Lung (tissue), 12 donors: ENCODE measurements around the gene P3H2. TPM values are rescaled to one million over a fixed set of nuclear protein-coding genes. Genes with fewer than 3 reads are reported as not detected.

Experiments
- ATAC-seq: fragments of 200-7000 bp; cut with Tn5 transposase; one replicate; pipeline ENCODE4 v1.9.1; 2020; ENCODE audit warnings: moderate number of reproducible peaks; ENCODE audit not compliant: insufficient read depth, low FRiP score
- DNase-seq, 3 donors: peaks; one replicate each; pipeline ENCODE4 v3.0.0-alpha.2; 2013 to 2017
- H3K27ac ChIP-seq, 2 donors: one replicate each; pipeline ENCODE4 v1.5.1; 2013; ENCODE audit warnings: mild to moderate bottlenecking in 2 of 2, moderate library complexity in 2 of 2, control low read depth in 1 of 2, inconsistent platforms in 1 of 2, low read depth in 1 of 2, low read length in 1 of 2
- H3K27me3 ChIP-seq, 3 donors: one replicate each; pipeline ENCODE4 v1.5.1; 2013; ENCODE audit warnings: low read length in 2 of 3; ENCODE audit not compliant: control insufficient read depth in 3 of 3, insufficient read depth in 3 of 3
- H3K36me3 ChIP-seq, 4 donors: one replicate each; pipeline ENCODE4 v1.5.1; 2013; ENCODE audit warnings: low read length in 4 of 4, mild to moderate bottlenecking in 1 of 4, moderate library complexity in 1 of 4; ENCODE audit not compliant: control insufficient read depth in 4 of 4, insufficient read depth in 4 of 4
- H3K4me1 ChIP-seq, 5 donors: one replicate each; pipeline ENCODE4 v1.5.1; 2013; ENCODE audit warnings: low read length in 5 of 5, mild to moderate bottlenecking in 2 of 5, moderate library complexity in 1 of 5; ENCODE audit not compliant: control insufficient read depth in 5 of 5, insufficient read depth in 5 of 5
- H3K4me3 ChIP-seq: one replicate; pipeline ENCODE4 v1.5.1; 2013; ENCODE audit warnings: mild to moderate bottlenecking, control low read depth, moderate library complexity
- H3K9ac ChIP-seq, 2 donors: one replicate each; pipeline ENCODE4 v1.5.1; 2013; ENCODE audit warnings: low read length in 2 of 2, control low read depth in 1 of 2; ENCODE audit not compliant: insufficient read depth in 1 of 2
- H3K9me3 ChIP-seq, 4 donors: one replicate each; pipeline ENCODE4 v1.5.1; 2013; ENCODE audit warnings: low read length in 3 of 4, mild to moderate bottlenecking in 1 of 4, moderate library complexity in 1 of 4; ENCODE audit not compliant: control insufficient read depth in 4 of 4, insufficient read depth in 3 of 4
- CTCF ChIP-seq: IDR thresholded peaks from 2 replicates; pipeline ENCODE4 v1.5.1; 2012; ENCODE audit warnings: mild to moderate bottlenecking; ENCODE audit errors: control extremely low read depth, extremely low read depth
- WGBS, 2 donors: extraction: QIAGEN DNeasy Blood & Tissue Kit; methylation state at CpG; one replicate each; pipeline ENCODE4 v1.1.7; 2013; 5-methylcytosine and 5-hydroxymethylcytosine counted together
- polyA plus RNA-seq, 2 donors: library from polyadenylated mRNA; stranded (reverse); fragments of 200-250 nt; gene quantifications; one replicate each; pipeline ENCODE4 v1.2.1, GENCODE V29; 2013
- total RNA-seq, 2 donors: library from RNA; depleted of rRNA in 1 of 2; stranded (reverse); fragments of >200 nt in 1 of 2; gene quantifications; one replicate each; pipeline ENCODE4 v1.2.1, GENCODE V29; 2014 to 2021
- donor health status: control.
- donor health status: control.
- donor health status: Bipolar disorder and iron deficiency.
- donor health status: healthy.
- donor health status: DM: yes; HTN: yes; CAD: no.

The P3H2 gene
- total and polyA plus RNA-seq, 4 donors: 18.6 to 59.9 (median 40.6) TPM

- no peak for TF ChIP-seq CTCF
- Histone ChIP-seq H3K9ac (no peak overlapping the region), H3K9me3 (no peaks in the 10 kb centered on the region), H3K4me1 (peaks cover 0 to 2% (median 0%) of the 10 kb centered on the region in 5 donors), H3K27me3 (no peaks in the 10 kb centered on the region), H3K27ac (no peak overlapping the region), H3K4me3 (no peak overlapping the region), H3K36me3 (no peaks in the 10 kb centered on the region)
- ATAC-seq (no peak), DNase-seq (peak; percentile 32 to 58 (median 56))
- 33 to 50% methylated on average over 3 of the region's 3 CpGs for WGBS, 2 donors
These were observed 79.2 kb downstream of the P3H2 start for GRCh38 chr3:190041333-190042041.

- 71 to 72% methylated on average over 5 of the region's 5 CpGs for WGBS, 2 donors
- Histone ChIP-seq H3K27me3 (no peaks in the 10 kb centered on the region), H3K4me1 (peaks cover 0 to 2% (median 0%) of the 10 kb centered on the region in 5 donors), H3K4me3 (no peak overlapping the region), H3K9ac (no peak overlapping the region), H3K27ac (no peak overlapping the region), H3K9me3 (no peaks in the 10 kb centered on the region), H3K36me3 (no peaks in the 10 kb centered on the region)
- DNase-seq (no peak), ATAC-seq (no peak)
- no peak for TF ChIP-seq CTCF
These were observed 80.6 kb downstream of the P3H2 start for GRCh38 chr3:190040145-190040544.

- Histone ChIP-seq H3K36me3 (no peaks in the 10 kb centered on the region), H3K9me3 (peaks cover 0 to 2% (median 0%) of the 10 kb centered on the region in 4 donors), H3K4me3 (no peak overlapping the region), H3K9ac (no peak overlapping the region), H3K4me1 (peaks cover 0 to 2% (median 0%) of the 10 kb centered on the region in 5 donors), H3K27me3 (no peaks in the 10 kb centered on the region), H3K27ac (no peak overlapping the region)
- peak; percentile 61 for ATAC-seq
- DNase-seq: peak in 2 of 3 donors; percentile 38 to 43
- no peak for TF ChIP-seq CTCF
- WGBS, 2 donors: 44 to 50% methylated on average over 6 of the region's 6 CpGs
These were observed 82.4 kb downstream of the P3H2 start for GRCh38 chr3:190038050-190038933.
